Choroid plexus epithelial cell (primary cell): ENCODE data around the gene CTIF.

Experiments used
- DNase-seq: peaks from one replicate; pipeline ENCODE4 v3.0.0-alpha.2; 2010; ENCODE audit warnings: low read depth
- H3K4me3 ChIP-seq: 2 replicates; pipeline ENCODE4 v1.5.1; 2011; ENCODE audit warnings: low read depth, mild to moderate bottlenecking, control low read depth, low read length, moderate library complexity
- CTCF ChIP-seq: conservative IDR thresholded peaks from 2 replicates; pipeline ENCODE4 v1.5.1; 2011; ENCODE audit warnings: low read depth, mild to moderate bottlenecking, control low read depth, inconsistent platforms, low read length, moderate library complexity

The CTIF gene

GRCh38 chr18:48796491-48797205 lies 257.8 kb downstream of the CTIF start:
- DNase-seq, result no peak
- H3K4me3 ChIP-seq, result no peak overlapping the region
- TF ChIP-seq CTCF, result no peak

GRCh38 chr18:48797841-48798255 lies 259.0 kb downstream of the CTIF start:
- TF ChIP-seq CTCF, result no peak
- DNase-seq, result no peak
- no peak overlapping the region for H3K4me3 ChIP-seq

GRCh38 chr18:48798334-48799245 lies 259.8 kb downstream of the CTIF start:
- no peak for TF ChIP-seq CTCF
- no peak for DNase-seq
- no peak overlapping the region for H3K4me3 ChIP-seq

- no peak overlapping the region for H3K4me3 ChIP-seq
- TF ChIP-seq CTCF, result no peak
- DNase-seq, result no peak
These were observed 261.0 kb downstream of the CTIF start for GRCh38 chr18:48799724-48800315.

- H3K4me3 ChIP-seq, result no peak overlapping the region
- TF ChIP-seq CTCF, result no peak
- DNase-seq, result no peak
These were observed 261.6 kb downstream of the CTIF start for GRCh38 chr18:48800466-48800865.

GRCh38 chr18:48800876-48801727 lies 262.3 kb downstream of the CTIF start:
- TF ChIP-seq CTCF, result no peak
- no peak overlapping the region for H3K4me3 ChIP-seq
- no peak for DNase-seq
